Activated effector memory CD4-positive, alpha-beta T cell treated with anti-CD3 and anti-CD28 coated beads, Interleukin-2, amount 50 U/mL, for 16 hours (primary cell): Measurements from ENCODE around the gene ARHGEF17.

ENCODE experiments used
- DNase-seq: peaks from one replicate; pipeline ENCODE4 v3.0.0-alpha.2; 2020

ARHGEF17 gene

GRCh38 chr11:73272680-73273038 is 35.4 kb upstream of the ARHGEF17 start:
- DNase-seq = no peak

GRCh38 chr11:73273222-73273895 is 34.7 kb upstream of the ARHGEF17 start:
- DNase-seq = peak; percentile 39

GRCh38 chr11:73274191-73274590 is 33.9 kb upstream of the ARHGEF17 start:
- peak; percentile 12 for DNase-seq

DNA sequence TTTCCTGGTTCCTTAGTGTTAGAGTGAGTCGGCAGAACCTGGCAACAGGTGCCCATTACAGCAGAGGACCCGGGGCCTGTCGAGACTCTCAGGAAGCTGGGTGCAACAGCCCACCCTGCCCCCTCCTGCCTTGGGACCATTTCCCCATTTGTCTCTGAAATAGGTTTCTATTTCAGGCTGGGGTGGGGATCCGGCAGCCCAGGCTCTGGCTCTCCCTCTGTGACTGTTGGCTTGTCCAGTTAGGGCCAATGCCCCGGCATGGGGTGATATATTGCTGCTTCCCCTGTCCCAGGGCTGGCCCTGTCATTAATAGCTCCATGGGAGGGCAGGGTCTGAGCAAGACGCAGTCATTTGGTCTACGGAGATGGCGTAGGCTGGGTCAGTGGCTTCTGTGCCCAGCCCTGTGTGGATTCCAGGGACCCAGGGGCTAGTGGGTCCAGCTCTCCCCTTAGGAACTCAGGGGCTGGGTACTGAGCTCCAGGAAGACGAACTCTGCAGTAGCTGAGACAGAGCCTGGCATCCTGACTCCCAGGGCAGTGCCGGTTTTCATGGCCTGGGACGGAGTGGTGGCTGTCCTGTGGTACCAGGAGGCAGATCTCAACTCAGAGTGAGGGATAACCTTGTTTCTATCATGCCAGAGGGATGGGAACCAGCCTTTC is 33.2 kb upstream of the ARHGEF17 start:
- DNase-seq = peak; percentile 37

GRCh38 chr11:73275381-73275750 is 32.7 kb upstream of the ARHGEF17 start:
- peak; percentile 5 for DNase-seq

GRCh38 chr11:73277467-73277866 is 30.6 kb upstream of the ARHGEF17 start:
- peak; percentile 8 for DNase-seq

DNA sequence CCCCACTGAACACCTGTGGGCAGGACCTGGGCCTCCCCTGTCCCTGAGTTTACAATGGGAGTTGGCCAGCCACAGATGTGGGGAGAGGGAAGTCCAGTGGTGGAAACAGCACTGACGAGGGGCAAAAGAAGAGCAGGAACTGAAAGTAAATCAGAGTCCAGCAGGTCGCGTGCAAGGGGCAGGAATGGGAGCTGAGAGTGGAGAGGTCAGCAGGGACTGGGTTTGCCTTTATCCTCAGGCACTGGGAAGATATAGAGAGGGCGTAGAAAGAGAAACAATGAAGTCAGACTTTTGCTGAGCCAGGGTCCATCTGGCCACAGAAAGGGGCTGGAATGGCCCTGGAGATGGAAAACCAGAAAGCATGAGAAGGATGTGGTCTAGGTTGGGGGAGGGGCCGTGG is 27.4 kb upstream of the ARHGEF17 start:
- peak; percentile 46 for DNase-seq

GRCh38 chr11:73281201-73281741 is 26.8 kb upstream of the ARHGEF17 start:
- DNase-seq = peak; percentile 44

- peak; percentile 25 for DNase-seq
Measured at GRCh38 chr11:73281796-73282660, 26.0 kb upstream of the ARHGEF17 start.

DNA sequence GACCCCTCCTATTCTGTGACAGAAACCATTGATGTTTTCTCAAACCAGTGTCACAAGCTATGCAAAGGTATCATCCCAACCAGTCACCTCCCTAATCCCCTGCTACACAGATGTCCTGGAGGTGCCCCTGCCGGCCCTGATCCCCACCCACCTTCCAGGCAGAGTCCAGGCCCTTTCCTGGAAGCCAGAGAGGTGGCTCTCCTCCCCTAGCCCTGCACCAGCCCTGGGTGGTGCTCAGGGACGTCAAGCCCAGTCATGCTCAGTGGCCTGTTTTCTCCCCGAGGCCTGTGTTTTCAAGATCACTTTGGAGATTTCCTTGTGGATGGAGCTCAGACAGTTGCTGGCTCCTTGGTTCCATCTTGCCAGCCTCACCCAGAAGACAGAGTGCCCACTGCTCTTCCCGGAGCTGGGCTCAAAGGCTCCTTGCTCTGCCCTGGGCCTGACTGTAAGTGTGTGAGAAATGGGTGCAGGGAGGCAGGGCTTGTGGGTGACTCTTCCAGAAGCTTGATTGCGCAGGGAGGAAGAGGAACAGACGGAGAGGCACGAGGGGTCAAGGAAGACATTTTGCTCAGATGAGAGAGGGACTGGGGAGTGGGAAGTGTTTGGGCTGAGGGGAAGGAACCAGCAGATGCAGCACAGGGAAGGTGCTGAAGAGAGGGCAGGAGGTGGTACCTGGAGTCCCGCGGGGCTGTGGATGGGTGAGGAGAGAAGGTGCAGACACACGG is 24.6 kb upstream of the ARHGEF17 start:
- peak; percentile 24 for DNase-seq

- DNase-seq = peak; percentile 13
Measured at GRCh38 chr11:73284106-73284505, 24.0 kb upstream of the ARHGEF17 start.

GRCh38 chr11:73285721-73286120 is 22.4 kb upstream of the ARHGEF17 start:
- peak; percentile 48 for DNase-seq

DNA sequence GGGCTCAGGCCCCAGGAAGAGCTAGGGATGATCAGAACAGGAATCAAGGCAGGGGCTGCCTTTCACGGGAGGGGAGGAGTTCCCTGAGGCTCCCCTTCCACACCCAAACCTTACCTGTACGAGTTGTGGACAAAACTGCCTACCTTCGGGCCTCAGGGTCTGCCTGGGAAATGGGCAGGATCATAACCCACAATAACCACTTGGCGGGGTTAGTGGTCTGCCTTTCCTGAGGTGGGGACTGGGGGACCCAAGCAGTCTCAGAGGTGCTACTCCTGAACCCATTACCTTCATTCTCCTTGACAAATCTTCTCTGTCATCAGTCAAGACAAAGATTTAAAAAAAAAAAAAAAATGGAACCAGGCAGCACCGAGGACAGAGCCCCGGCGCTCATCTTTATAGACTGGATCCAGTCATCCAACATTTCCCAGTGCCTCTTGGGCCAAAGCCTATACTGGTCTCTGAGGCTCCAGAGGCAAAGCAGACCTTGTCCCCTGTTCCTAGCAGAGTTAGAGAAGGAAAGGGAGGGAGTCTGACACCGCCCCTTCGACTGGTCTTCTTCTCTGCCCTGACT is 21.8 kb upstream of the ARHGEF17 start:
- no peak for DNase-seq

- no peak for DNase-seq
Measured at GRCh38 chr11:73287400-73288101, 20.5 kb upstream of the ARHGEF17 start.

GRCh38 chr11:73288192-73288872 is 19.7 kb upstream of the ARHGEF17 start:
- DNase-seq = no peak

- DNase-seq = peak; percentile 76
Measured at GRCh38 chr11:73288873-73289707, 19.0 kb upstream of the ARHGEF17 start.

- no peak for DNase-seq
Measured at GRCh38 chr11:73290536-73290935, 17.5 kb upstream of the ARHGEF17 start.

- DNase-seq = no peak
Measured at GRCh38 chr11:73291196-73291595, 16.9 kb upstream of the ARHGEF17 start.

DNA sequence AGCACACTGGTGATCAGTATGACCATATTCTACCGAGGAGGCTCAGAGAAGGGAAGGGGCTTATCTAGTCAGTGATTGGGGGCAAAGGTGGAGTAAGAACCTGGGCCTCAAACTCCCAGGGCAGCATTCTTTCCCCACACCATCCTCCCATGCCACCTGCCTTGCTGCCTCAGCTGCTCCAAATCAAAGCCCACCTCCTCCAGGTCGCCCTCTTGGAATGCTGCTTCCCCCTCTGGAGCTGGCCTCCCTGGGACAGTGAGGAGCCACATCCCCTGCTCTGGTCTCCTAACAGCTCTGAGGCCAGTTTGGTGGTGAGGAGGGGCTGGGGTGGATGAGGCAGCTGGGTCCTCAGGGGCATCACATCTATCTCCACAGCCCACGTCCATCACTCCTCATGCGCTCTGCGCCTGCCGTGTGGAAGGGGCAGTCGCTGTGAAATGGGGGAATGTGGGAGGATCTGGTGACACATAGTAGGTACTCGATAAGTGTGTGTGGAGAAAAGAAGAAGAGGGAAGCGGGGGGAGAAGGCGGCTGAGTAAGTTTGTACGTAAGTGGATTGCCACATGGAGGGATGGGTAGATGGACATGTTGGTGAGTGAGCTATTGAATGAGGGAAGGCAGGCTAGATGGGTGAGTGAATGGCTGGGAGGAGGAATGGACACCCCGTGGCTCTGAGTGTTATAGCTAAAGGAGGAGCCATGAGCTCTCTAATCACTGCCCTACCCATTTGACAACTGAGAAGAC is 16.1 kb upstream of the ARHGEF17 start:
- DNase-seq = no peak

DNA sequence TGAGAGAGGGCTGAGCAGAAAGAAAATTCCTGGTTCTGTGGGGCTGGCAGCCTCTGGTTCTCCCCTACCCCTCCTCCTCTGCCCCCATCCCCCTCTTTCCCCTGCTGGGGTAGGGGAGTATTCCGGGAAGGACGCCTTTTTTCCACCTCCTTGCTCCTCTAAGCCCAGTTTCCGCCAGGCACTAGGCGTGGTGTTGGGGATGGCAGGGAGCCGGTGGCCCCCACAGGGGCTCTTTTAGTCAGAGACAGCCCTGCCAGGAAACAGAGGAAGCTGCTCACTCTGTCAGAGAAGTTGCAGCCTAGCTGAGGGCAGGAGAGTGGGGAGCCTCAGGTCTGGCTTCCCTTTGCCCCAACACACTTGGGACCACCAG is 15.6 kb upstream of the ARHGEF17 start:
- no peak for DNase-seq
